H1 (cell line): ENCODE results near the gene TLNRD1.

Experiments
- CHD7 ChIP-seq: fragments of 300-600 bp; sonication (generic); IDR thresholded peaks from 2 replicates; pipeline ENCODE4 v1.7.1; 2012; ENCODE audit warnings: low read length, moderate library complexity, mild to moderate bottlenecking, inconsistent platforms; ENCODE audit not compliant: insufficient replicate concordance
- CREB1 ChIP-seq: IDR thresholded peaks from 2 replicates; pipeline ENCODE4 v1.6.1; 2012; ENCODE audit warnings: inconsistent platforms
- CTCF ChIP-seq, 3 experiments: IDR thresholded peaks; 1 replicate in 2 of 3; 2 replicates in 1 of 3; pipeline versions ENCODE4 v1.5.1 to v1.6.1; 2011; ENCODE audit warnings: low read length in 3 of 3, mild to moderate bottlenecking in 3 of 3, inconsistent platforms in 2 of 3, low read depth in 1 of 3, moderate library complexity in 1 of 3; ENCODE audit not compliant: insufficient read depth in 1 of 3; ENCODE audit errors: control extremely low read depth in 1 of 3
- EGR1 ChIP-seq: IDR thresholded peaks from 2 replicates; pipeline ENCODE4 v1.6.1; 2011; ENCODE audit warnings: low read depth, low read length, borderline replicate concordance
- GABPA ChIP-seq: IDR thresholded peaks from 2 replicates; pipeline ENCODE4 v1.6.1; 2011; ENCODE audit warnings: mild to moderate bottlenecking, low read length, moderate library complexity, borderline replicate concordance; ENCODE audit not compliant: insufficient read depth
- GTF2F1 ChIP-seq: IDR thresholded peaks from 2 replicates; pipeline ENCODE4 v1.6.1; 2012; ENCODE audit warnings: low read depth, low read length, improper control_type of control experiment, borderline replicate concordance
- JUN ChIP-seq: IDR thresholded peaks from 2 replicates; pipeline ENCODE4 v1.6.1; 2011; ENCODE audit warnings: low read depth, mild to moderate bottlenecking, improper control_type of control experiment, low read length
- KDM1A ChIP-seq: fragments of 200-600, 300-600 bp; sonication (generic); IDR thresholded peaks from 2 replicates; pipeline ENCODE4 v1.7.1; 2016; ENCODE audit warnings: mild to moderate bottlenecking, low read length, borderline replicate concordance
- PHF8 ChIP-seq: fragments of 200-600 bp; sonication (generic); conservative IDR thresholded peaks from 2 replicates; pipeline ENCODE4 v1.7.1; 2012; ENCODE audit warnings: low read depth, mild to moderate bottlenecking, inconsistent platforms, low read length, moderate library complexity
- RAD21 ChIP-seq, 2 experiments: IDR thresholded peaks in 1 of 2; conservative IDR thresholded peaks in 1 of 2; 2 replicates each; pipeline ENCODE4 v1.6.1; 2011; ENCODE audit warnings: low read depth in 2 of 2, low read length in 2 of 2, improper control_type of control experiment in 1 of 2, inconsistent platforms in 1 of 2, mild to moderate bottlenecking in 1 of 2, moderate library complexity in 1 of 2
- RFX5 ChIP-seq: IDR thresholded peaks from 2 replicates; pipeline ENCODE4 v1.6.1; 2011; ENCODE audit warnings: low read depth, low read length, improper control_type of control experiment, borderline replicate concordance
- USF2 ChIP-seq: IDR thresholded peaks from 2 replicates; pipeline ENCODE4 v1.6.1; 2011; ENCODE audit warnings: low read length, improper control_type of control experiment

GRCh38 chr15:81026836-81027599 lies 26.3 kb downstream of the TLNRD1 start:
- TF ChIP-seq CTCF (IDR thresholded peaks at IDR 0.05; ENCODE audit: control extremely low read depth in 1 of 3, insufficient read depth in 1 of 3, low read depth in 1 of 3, low read length in 3 of 3) = no peak
- TF ChIP-seq CREB1 = no peak
- TF ChIP-seq GTF2F1 = no peak
- TF ChIP-seq CHD7 = no peak
- TF ChIP-seq RFX5 = no peak
- no peak for TF ChIP-seq RAD21 (IDR thresholded peaks at IDR 0.05 in 1 of 2, conservative IDR thresholded peaks at IDR 0.05 in 1 of 2; ENCODE audit: low read depth in 2 of 2, low read length in 2 of 2)
- no peak for TF ChIP-seq JUN
- no peak for TF ChIP-seq EGR1
- no peak for TF ChIP-seq GABPA
- no peak for TF ChIP-seq USF2
- no peak for TF ChIP-seq KDM1A
- TF ChIP-seq PHF8 = no peak
